Stimulated activated CD8-positive, alpha-beta memory T cell treated with anti-CD3 and anti-CD28 coated beads, Interleukin-12 subunit alpha, Interleukin-12 subunit beta, amount 100 ng/mL, for 24 hours (primary cell): Measurements from ENCODE around the gene ETFRF1.
A peak's percentile ranks its signal among the peaks of the same experiment; 100 is the strongest.

Experiments used
- DNase-seq: peaks from one replicate; pipeline ENCODE4 v3.0.0-alpha.2; 2020; ENCODE audit errors: extremely low read depth

The ETFRF1 gene

GRCh38 chr12:25213338-25213737 is 18.3 kb downstream of the ETFRF1 start:
- no peak for DNase-seq

GRCh38 chr12:25236190-25236589 is 41.2 kb downstream of the ETFRF1 start:
- no peak for DNase-seq

- no peak for DNase-seq
Measured at GRCh38 chr12:25236626-25237025, 41.6 kb downstream of the ETFRF1 start.

- no peak for DNase-seq
Measured at GRCh38 chr12:25241167-25242020, 46.4 kb downstream of the ETFRF1 start.

- no peak for DNase-seq
Measured at GRCh38 chr12:25242981-25243679, 48.1 kb downstream of the ETFRF1 start.

- no peak for DNase-seq
Measured at GRCh38 chr12:25243680-25243990, 48.6 kb downstream of the ETFRF1 start.

- no peak for DNase-seq
Measured at GRCh38 chr12:25245491-25245890, 50.5 kb downstream of the ETFRF1 start.

- DNase-seq: no peak
Measured at GRCh38 chr12:25248137-25248536, 53.1 kb downstream of the ETFRF1 start.

- DNase-seq: no peak
Measured at GRCh38 chr12:25248732-25249131, 53.7 kb downstream of the ETFRF1 start.

- DNase-seq: no peak
Measured at GRCh38 chr12:25249931-25250738, 55.1 kb downstream of the ETFRF1 start.

GRCh38 chr12:25250744-25251730 is 56.0 kb downstream of the ETFRF1 start, which contains the start of gene KRAS:
TSS of gene KRAS (minus strand) at chr12:25250929.
- DNase-seq: peak; percentile 72

GRCh38 chr12:25251769-25252168 is 56.7 kb downstream of the ETFRF1 start:
- no peak for DNase-seq

GRCh38 chr12:25252946-25253345 is 57.9 kb downstream of the ETFRF1 start:
- DNase-seq: no peak

- no peak for DNase-seq
Measured at GRCh38 chr12:25253371-25254068, 58.5 kb downstream of the ETFRF1 start.

- DNase-seq: no peak
Measured at GRCh38 chr12:25254271-25254880, 59.3 kb downstream of the ETFRF1 start.
